OCI-LY1 (cell line): ENCODE measurements around the gene PCDH15.

Source experiments
- H2AFZ ChIP-seq: fragments of 200-600 bp; sonication (generic), shearing (Covaris generic); 2 replicates; pipeline ENCODE4 v1.6.0; 2014; ENCODE audit warnings: antibody characterized with exemption, mild to moderate bottlenecking, low read length
- H3F3A ChIP-seq: fragments of 200-600 bp; sonication (generic), shearing (Covaris generic); 2 replicates; pipeline ENCODE4 v1.6.0; 2014; ENCODE audit warnings: mild to moderate bottlenecking, antibody characterized with exemption, low read length, moderate library complexity; ENCODE audit not compliant: insufficient read depth
- H3K27ac ChIP-seq: fragments of 200-600 bp; sonication (generic); 2 replicates; pipeline ENCODE4 v1.5.1; 2014; ENCODE audit warnings: low read length, mixed run types, mild to moderate bottlenecking, low read depth; ENCODE audit not compliant: poor library complexity, severe bottlenecking
- H3K27me3 ChIP-seq: fragments of 200-600 bp; sonication (generic); 2 replicates; pipeline ENCODE4 v1.6.0; 2014; ENCODE audit warnings: antibody characterized with exemption, mild to moderate bottlenecking, low read length, moderate library complexity; ENCODE audit not compliant: insufficient read depth
- H3K36me3 ChIP-seq: fragments of 200-600 bp; sonication (generic); 2 replicates; pipeline ENCODE4 v1.6.1; 2014; ENCODE audit warnings: mild to moderate bottlenecking, antibody characterized with exemption, low read length, moderate library complexity, mixed read lengths; ENCODE audit not compliant: insufficient read depth
- H3K4me1 ChIP-seq: fragments of 200-600 bp; sonication (generic); 2 replicates; pipeline ENCODE4 v1.5.1; 2014; ENCODE audit warnings: mild to moderate bottlenecking, low read length, moderate library complexity; ENCODE audit not compliant: insufficient read depth, severe bottlenecking
- H3K4me2 ChIP-seq: fragments of 200-600 bp; sonication (generic), shearing (Covaris generic); 2 replicates; pipeline ENCODE4 v1.6.1; 2014; ENCODE audit warnings: low read length
- H3K4me3 ChIP-seq: fragments of 200-600 bp; sonication (generic); 2 replicates; pipeline ENCODE4 v1.5.1; 2014; ENCODE audit warnings: low read length, low read depth, mild to moderate bottlenecking, mixed read lengths; ENCODE audit not compliant: poor library complexity, severe bottlenecking
- H3K79me2 ChIP-seq: fragments of 200-600 bp; shearing (Covaris generic); 2 replicates; pipeline ENCODE4 v1.6.1; 2016; ENCODE audit warnings: mixed run types, low read length, mixed read lengths; ENCODE audit not compliant: insufficient read depth
- H3K9ac ChIP-seq: fragments of 200-600 bp; sonication (generic), shearing (Covaris generic); 2 replicates; pipeline ENCODE4 v1.6.1; 2014; ENCODE audit warnings: mild to moderate bottlenecking, low read length, mixed read lengths
- H3K9me2 ChIP-seq: fragments of 200-600 bp; sonication (generic), shearing (Covaris generic); 2 replicates; pipeline ENCODE4 v1.6.1; 2014; ENCODE audit warnings: low read depth, mild to moderate bottlenecking, low read length, mixed read lengths
- H3K9me3 ChIP-seq: fragments of 200-600 bp; shearing (Covaris generic); 2 replicates; pipeline ENCODE4 v1.6.1; 2014; ENCODE audit warnings: low read length, mixed read lengths
- H4K20me1 ChIP-seq: fragments of 200-600 bp; sonication (generic), shearing (Covaris generic); 2 replicates; pipeline ENCODE4 v1.6.0; 2016; ENCODE audit warnings: mild to moderate bottlenecking, low read length; ENCODE audit not compliant: insufficient read depth
- EZH2 ChIP-seq: fragments of 200-600 bp; sonication (generic), shearing (Covaris generic); IDR thresholded peaks from 2 replicates; pipeline ENCODE4 v1.8.0; 2017; ENCODE audit warnings: borderline replicate concordance, mixed run types, mild to moderate bottlenecking, antibody characterized with exemption, low read length, moderate library complexity, mixed read lengths
- TF ChIP-seq, protein P1 (sequence below): fragments of 200-600 bp; sonication (generic), shearing (Covaris generic); IDR thresholded peaks from 2 replicates; pipeline ENCODE4 v1.5.1; 2017; ENCODE audit warnings: mild to moderate bottlenecking, antibody characterized with exemption, low read length, moderate library complexity, mixed read lengths

Gene PCDH15

DNA sequence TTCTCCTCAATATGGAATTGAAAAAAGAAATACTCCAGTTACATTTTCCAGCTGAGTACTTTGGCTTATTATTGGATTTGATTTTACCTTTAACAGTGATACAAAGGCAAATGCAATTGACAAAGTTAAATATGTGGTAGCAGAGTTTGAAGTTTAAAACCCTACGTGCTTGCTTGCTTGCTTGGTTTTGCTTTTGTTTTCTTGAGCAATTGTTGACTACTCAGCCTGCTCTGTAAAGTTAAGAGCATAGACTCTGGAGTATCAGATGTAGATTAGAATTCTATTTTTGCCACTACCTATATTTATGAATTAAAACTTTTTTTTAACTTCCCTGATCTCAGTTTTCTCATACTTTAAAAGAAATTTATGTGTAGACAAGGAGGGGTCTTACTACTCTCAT, 51.4 kb downstream of the PCDH15 start:
- no peaks in the 10 kb centered on the region for H3K27me3 ChIP-seq
- H3K27ac ChIP-seq, result no peak overlapping the region
- no peaks in the 10 kb centered on the region for H3K36me3 ChIP-seq
- no peak overlapping the region for H3K4me3 ChIP-seq
- no peaks in the 10 kb centered on the region for H3K79me2 ChIP-seq
- no peaks in the 10 kb centered on the region for H4K20me1 ChIP-seq
- no peak overlapping the region for H3K9ac ChIP-seq
- no peak overlapping the region for H3K4me2 ChIP-seq
- H3K4me1 ChIP-seq, result no peaks in the 10 kb centered on the region
- H3K9me3 ChIP-seq, result no peaks in the 10 kb centered on the region
- H2AFZ ChIP-seq, result no peak overlapping the region
- TF ChIP-seq, protein P1, sequence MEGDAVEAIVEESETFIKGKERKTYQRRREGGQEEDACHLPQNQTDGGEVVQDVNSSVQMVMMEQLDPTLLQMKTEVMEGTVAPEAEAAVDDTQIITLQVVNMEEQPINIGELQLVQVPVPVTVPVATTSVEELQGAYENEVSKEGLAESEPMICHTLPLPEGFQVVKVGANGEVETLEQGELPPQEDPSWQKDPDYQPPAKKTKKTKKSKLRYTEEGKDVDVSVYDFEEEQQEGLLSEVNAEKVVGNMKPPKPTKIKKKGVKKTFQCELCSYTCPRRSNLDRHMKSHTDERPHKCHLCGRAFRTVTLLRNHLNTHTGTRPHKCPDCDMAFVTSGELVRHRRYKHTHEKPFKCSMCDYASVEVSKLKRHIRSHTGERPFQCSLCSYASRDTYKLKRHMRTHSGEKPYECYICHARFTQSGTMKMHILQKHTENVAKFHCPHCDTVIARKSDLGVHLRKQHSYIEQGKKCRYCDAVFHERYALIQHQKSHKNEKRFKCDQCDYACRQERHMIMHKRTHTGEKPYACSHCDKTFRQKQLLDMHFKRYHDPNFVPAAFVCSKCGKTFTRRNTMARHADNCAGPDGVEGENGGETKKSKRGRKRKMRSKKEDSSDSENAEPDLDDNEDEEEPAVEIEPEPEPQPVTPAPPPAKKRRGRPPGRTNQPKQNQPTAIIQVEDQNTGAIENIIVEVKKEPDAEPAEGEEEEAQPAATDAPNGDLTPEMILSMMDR, result no peak
- no peak for TF ChIP-seq EZH2
- H3F3A ChIP-seq, result no peaks in the 10 kb centered on the region
- no peaks in the 10 kb centered on the region for H3K9me2 ChIP-seq

DNA sequence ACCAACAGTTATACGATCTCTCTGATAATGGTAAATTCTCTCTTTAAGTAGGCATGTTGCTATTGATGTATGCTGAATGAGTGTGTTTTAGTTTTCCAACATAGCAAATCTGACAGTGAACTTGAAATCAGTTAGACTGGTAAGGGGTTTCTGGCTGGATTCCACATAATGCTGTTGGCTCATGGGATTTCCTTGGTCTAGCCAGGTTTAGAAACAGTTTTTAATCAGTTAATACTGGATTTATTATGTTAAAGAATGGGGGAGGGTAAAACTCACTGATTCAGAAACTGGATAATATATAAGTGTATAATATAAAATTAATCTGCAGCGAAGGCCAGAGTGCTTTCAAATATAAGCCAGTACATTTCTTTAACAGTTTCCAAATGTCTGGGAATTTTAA, 55.6 kb downstream of the PCDH15 start:
- Histone ChIP-seq H3K9ac (no peak overlapping the region), H3K27me3 (no peaks in the 10 kb centered on the region), H3K4me3 (no peak overlapping the region), H3F3A (no peaks in the 10 kb centered on the region), H3K27ac (no peak overlapping the region), H3K9me3 (no peaks in the 10 kb centered on the region), H3K9me2 (no peaks in the 10 kb centered on the region), H3K4me1 (no peaks in the 10 kb centered on the region), H3K79me2 (no peaks in the 10 kb centered on the region), H3K36me3 (no peaks in the 10 kb centered on the region), H4K20me1 (no peaks in the 10 kb centered on the region), H2AFZ (no peak overlapping the region), H3K4me2 (no peak overlapping the region)
- no peak for TF ChIP-seq EZH2
- TF ChIP-seq, protein P1, result no peak

DNA sequence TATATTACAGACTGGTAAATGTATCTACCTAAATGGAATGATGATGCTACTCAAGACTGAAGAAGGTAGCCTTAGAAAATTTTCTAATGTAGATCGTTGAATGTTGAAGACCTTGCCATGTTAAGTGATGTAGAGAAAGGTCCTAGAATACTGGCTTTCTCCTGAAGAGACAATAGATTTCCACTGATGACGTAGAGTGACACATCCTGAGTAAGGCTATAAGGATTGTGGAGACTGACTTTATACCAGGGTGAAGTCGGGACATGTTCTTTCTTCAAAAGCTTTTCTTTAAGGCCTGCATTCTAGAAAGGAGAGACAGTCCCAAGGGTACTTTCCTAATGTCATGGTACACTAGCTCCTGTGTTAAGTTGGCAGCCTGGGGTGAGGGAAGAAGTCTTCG, 58.6 kb downstream of the PCDH15 start:
- Histone ChIP-seq H3K27me3 (no peaks in the 10 kb centered on the region), H4K20me1 (no peaks in the 10 kb centered on the region), H3K9me3 (no peaks in the 10 kb centered on the region), H3K4me3 (no peak overlapping the region), H3K27ac (no peak overlapping the region), H3K9me2 (no peaks in the 10 kb centered on the region), H3K79me2 (no peaks in the 10 kb centered on the region), H3F3A (no peaks in the 10 kb centered on the region), H3K9ac (no peak overlapping the region), H3K36me3 (no peaks in the 10 kb centered on the region), H2AFZ (no peak overlapping the region), H3K4me1 (no peaks in the 10 kb centered on the region), H3K4me2 (no peak overlapping the region)
- TF ChIP-seq EZH2, result no peak
- TF ChIP-seq, protein P1, result no peak
